Measurements from ENCODE around the gene SCUBE2.

The SCUBE2 gene

GRCh38 chr11:9074338-9075029, 16.9 kb downstream of the SCUBE2 start:
- TF ChIP-seq CTCF (IDR thresholded peaks at IDR 0.05; ENCODE audit: low read depth, low read length, missing control alignments), result no peak
- DNase-seq (ENCODE audit: low read depth), result no peak
- no peak overlapping the region for H3K4me3 ChIP-seq (ENCODE audit: low read depth, low read length)

- no peak for DNase-seq (ENCODE audit: low read depth)
- H3K4me3 ChIP-seq (ENCODE audit: low read depth, low read length), result no peak overlapping the region
- no peak for TF ChIP-seq CTCF (IDR thresholded peaks at IDR 0.05; ENCODE audit: low read depth, low read length, missing control alignments)
Observed at GRCh38 chr11:9073466-9074225, 17.8 kb downstream of the SCUBE2 start.

- no peak for TF ChIP-seq CTCF (IDR thresholded peaks at IDR 0.05; ENCODE audit: low read depth, low read length, missing control alignments)
- DNase-seq (ENCODE audit: low read depth), result no peak
- no peak overlapping the region for H3K4me3 ChIP-seq (ENCODE audit: low read depth, low read length)
Observed at GRCh38 chr11:9072626-9073176, 18.7 kb downstream of the SCUBE2 start.

GRCh38 chr11:9071692-9072091, 19.7 kb downstream of the SCUBE2 start:
- DNase-seq (ENCODE audit: low read depth), result no peak
- TF ChIP-seq CTCF (IDR thresholded peaks at IDR 0.05; ENCODE audit: low read depth, low read length, missing control alignments), result no peak
- no peak overlapping the region for H3K4me3 ChIP-seq (ENCODE audit: low read depth, low read length)

GRCh38 chr11:9070749-9071491, 20.5 kb downstream of the SCUBE2 start:
- no peak for TF ChIP-seq CTCF (IDR thresholded peaks at IDR 0.05; ENCODE audit: low read depth, low read length, missing control alignments)
- H3K4me3 ChIP-seq (ENCODE audit: low read depth, low read length), result no peak overlapping the region
- no peak for DNase-seq (ENCODE audit: low read depth)

- no peak for DNase-seq (ENCODE audit: low read depth)
- no peak for TF ChIP-seq CTCF (IDR thresholded peaks at IDR 0.05; ENCODE audit: low read depth, low read length, missing control alignments)
- no peak overlapping the region for H3K4me3 ChIP-seq (ENCODE audit: low read depth, low read length)
Observed at GRCh38 chr11:9069862-9070470, 21.4 kb downstream of the SCUBE2 start.
